Astrocyte of the spinal cord (primary cell): ENCODE data around the gene CD5L.
A peak's percentile ranks its signal among the peaks of the same experiment; 100 is the strongest.

Experiments
- DNase-seq: peaks from one replicate; pipeline ENCODE4 v3.0.0; 2011; ENCODE audit warnings: low read depth, low spot score
- H3K4me3 ChIP-seq: 2 replicates; pipeline ENCODE4 v1.5.1; 2011; ENCODE audit warnings: low read depth, mild to moderate bottlenecking, low read length, moderate library complexity
- in situ Hi-C: cut with HindIII; loops from 2 replicates; pipeline ENCODE4 v1.10.0; 2017; ENCODE audit warnings: low sequenced_read_pairs
- TF ChIP-seq, protein P1 (sequence below): IDR thresholded peaks from 2 replicates; pipeline ENCODE4 v1.5.1; 2012; ENCODE audit warnings: low read depth, mild to moderate bottlenecking, low read length, inconsistent platforms

The CD5L gene

DNA sequence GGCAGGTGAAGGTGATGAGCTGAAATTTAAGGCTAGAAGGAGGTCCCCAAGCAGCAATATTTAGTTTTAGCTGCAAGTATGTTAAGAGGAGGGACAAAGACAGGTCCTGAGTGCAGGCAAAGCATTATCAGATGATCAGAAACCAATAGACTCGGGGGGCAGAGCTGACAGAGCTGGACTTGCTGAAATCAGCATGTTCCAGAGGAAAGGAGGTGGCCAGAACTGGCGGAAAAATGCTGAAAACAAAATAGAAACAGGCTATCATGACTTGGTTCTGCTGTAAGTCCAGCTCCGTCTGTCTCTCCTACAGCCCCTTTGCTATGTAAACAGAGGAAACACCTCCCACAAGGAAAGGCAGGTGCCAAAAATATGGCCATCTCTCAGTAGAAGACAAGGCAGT lies at the start of gene CD5L:
TSS of gene CD5L (minus strand) at position 101 of the 400 bp plus-strand sequence. CDS start 107 bp downstream, outside the sequence.
- H3K4me3 ChIP-seq, result no peak within 1 kb of the TSS
- DNase-seq, result no peak
- TF ChIP-seq, protein P1, sequence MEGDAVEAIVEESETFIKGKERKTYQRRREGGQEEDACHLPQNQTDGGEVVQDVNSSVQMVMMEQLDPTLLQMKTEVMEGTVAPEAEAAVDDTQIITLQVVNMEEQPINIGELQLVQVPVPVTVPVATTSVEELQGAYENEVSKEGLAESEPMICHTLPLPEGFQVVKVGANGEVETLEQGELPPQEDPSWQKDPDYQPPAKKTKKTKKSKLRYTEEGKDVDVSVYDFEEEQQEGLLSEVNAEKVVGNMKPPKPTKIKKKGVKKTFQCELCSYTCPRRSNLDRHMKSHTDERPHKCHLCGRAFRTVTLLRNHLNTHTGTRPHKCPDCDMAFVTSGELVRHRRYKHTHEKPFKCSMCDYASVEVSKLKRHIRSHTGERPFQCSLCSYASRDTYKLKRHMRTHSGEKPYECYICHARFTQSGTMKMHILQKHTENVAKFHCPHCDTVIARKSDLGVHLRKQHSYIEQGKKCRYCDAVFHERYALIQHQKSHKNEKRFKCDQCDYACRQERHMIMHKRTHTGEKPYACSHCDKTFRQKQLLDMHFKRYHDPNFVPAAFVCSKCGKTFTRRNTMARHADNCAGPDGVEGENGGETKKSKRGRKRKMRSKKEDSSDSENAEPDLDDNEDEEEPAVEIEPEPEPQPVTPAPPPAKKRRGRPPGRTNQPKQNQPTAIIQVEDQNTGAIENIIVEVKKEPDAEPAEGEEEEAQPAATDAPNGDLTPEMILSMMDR, result no peak
- in situ Hi-C loops, result no loop called here

- TF ChIP-seq, protein P1, result no peak
- no peak for DNase-seq
- in situ Hi-C loops, result no loop called here
- no peak overlapping the region for H3K4me3 ChIP-seq
These were observed 41.0 kb upstream of the CD5L start for GRCh38 chr1:157882580-157882979.

DNA sequence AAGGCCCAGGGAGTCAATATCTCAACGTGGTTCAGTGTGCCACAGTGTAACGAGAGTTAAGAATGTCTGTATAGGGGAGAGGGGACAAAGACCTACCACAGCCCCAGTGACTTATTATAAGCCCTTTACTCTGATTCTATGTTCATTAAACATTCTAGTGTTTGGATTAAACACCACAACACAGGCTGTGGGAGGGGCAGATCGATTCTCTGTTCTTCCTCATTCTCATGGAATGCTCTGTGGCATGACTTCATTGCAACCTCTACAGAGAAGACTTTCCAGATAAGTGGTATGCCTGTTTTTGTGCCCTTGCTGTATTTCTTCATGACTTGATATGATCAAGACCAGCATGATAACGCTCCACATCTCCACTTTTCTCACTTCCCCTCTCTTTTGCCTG lies 39.0 kb upstream of the CD5L start:
- TF ChIP-seq, protein P1, result no peak

DNA sequence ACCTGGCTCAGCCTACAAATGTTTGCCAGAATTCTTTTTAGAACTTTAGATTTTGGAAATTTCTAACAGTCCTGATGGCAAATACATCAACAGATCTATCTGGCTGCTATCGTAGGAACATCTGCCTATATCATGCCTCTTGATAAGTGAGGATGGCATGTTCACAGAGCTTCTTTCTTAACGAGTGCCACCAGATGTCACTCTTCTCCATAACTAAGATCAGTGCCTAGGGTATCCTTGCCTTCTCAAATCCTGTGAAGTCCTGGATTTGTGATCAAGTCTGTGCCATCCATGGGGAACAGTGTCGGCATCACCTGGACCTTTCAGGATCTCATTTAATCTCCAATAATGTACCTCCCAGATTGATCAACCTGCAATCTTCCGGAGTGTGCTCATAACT lies 36.5 kb upstream of the CD5L start:
- H3K4me3 ChIP-seq, result no peak overlapping the region
- DNase-seq, result peak; percentile 38
- TF ChIP-seq, protein P1, result peak; percentile 24
- in situ Hi-C loops, result no loop called here

More for the DNA sequence above, 39.0 kb upstream of the CD5L start:
- no peak for DNase-seq
- in situ Hi-C loops, result no loop called here
- no peak overlapping the region for H3K4me3 ChIP-seq

- no peak for DNase-seq
- TF ChIP-seq, protein P1, result no peak
- no peak overlapping the region for H3K4me3 ChIP-seq
- in situ Hi-C loops, result no loop called here
These were observed 28.9 kb upstream of the CD5L start for GRCh38 chr1:157870490-157870889.

DNA sequence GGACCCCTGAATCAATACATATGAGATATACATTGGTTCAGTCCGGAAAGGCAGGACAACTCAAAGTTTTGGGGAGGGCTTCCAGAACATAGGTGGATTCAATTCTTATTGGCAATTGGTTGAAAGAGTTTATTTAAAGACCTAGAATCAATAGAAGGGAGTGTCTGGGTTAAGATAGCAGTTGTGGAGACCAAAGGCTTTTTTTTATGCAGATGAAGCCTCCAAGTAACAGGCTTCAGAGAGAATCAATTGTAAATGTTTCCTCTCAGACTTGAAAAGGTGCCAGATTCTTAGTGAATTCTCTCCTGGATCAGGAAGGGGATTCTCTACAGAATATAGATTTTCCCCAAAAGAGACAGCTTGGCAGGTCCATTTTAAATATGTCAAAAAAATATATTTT lies 27.0 kb upstream of the CD5L start:
- TF ChIP-seq, protein P1, result no peak
- no peak for DNase-seq
- H3K4me3 ChIP-seq, result no peak overlapping the region
- in situ Hi-C loops, result no loop called here
